ENCODE measurements around the gene CIP2A.

Gene CIP2A

DNA sequence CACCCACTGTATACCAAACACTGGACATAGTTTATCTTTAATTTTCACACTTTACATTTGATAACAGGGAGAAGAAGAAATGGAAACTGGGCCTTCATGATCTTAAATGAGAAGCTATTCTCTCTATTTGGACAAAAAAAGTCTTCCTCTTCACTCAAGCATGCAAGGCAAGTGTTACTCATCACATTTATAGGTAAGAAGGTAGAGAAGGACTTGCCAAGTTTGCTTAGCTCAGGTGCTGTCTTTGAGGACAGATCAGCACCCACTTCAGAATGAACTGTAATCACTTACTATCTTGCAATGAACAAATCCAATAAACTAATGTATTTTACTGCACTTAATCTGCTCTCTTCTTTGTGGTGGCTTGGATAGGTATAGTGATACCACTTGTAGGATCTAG lies 77.7 kb downstream of the CIP2A start:
- H3K4me3 ChIP-seq (ENCODE audit: low read depth, low read length) = no peak overlapping the region

DNA sequence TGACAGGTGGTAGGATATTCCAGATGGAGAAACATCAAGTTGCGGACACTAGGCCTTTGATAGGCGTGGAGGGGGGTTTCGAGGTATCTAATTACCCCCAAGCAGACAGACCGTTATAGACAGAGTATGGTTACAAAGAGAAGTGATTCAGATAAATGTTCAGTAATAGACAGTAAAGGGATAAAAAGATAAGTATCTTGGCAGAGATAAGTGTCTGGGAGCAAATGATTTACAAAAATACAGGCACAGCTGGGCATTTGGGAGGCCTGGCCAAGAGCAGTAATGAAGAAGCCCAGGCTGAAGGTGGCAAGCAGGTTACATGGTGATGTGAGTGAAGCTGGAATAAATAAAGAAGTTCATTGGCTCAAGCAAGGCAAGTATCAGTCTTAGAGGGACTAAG lies 78.2 kb downstream of the CIP2A start:
- H3K4me3 ChIP-seq (ENCODE audit: low read depth, low read length) = no peak overlapping the region

DNA sequence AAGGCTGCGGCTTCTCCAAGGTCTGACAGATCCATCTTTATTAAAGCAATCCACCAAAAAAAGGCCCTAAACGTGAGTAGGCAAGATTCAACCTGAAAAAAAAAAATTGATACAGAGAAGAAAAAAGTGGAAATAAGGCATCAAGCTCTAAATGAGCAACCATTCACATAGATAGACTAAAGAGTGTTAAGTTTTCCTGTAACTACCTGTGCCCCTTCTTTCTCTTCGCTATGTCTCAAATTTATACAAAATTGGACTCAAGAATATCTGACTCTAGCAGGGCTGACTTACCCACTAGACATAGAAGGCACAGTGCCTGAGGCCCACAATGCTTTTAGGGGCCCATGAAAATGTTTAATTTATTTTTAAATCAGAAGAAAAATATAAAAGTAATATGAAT lies 78.7 kb downstream of the CIP2A start, which contains the start of gene MYH15:
Gene MYH15, minus strand, starts transcription at position 101 of the 400 bp plus-strand sequence. Its CDS starts 66 bp downstream, at position 35.
- H3K4me3 ChIP-seq (ENCODE audit: low read depth, low read length) = no peak within 1 kb of the TSS

DNA sequence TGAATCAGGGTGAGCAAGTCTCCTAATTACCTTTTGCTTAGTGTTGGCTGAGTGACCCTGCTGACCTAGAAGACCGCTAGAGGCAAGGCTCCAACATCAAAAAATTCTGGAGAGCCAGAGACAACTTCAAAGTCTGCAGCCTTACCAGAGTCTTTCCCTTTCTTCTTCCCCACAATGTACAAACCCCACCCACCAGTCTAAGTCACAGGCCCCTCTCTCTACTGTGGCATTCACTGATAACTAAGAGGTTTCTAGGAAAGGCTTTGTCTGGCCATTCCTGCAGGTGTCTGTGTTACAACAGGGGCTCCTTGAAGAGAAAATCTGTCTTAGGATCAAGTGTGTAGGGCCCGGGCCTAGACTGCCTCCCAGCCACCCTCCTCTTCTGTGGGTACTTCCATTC lies 79.4 kb downstream of the CIP2A start:
- H3K4me3 ChIP-seq (ENCODE audit: low read depth, low read length) = no peak overlapping the region

DNA sequence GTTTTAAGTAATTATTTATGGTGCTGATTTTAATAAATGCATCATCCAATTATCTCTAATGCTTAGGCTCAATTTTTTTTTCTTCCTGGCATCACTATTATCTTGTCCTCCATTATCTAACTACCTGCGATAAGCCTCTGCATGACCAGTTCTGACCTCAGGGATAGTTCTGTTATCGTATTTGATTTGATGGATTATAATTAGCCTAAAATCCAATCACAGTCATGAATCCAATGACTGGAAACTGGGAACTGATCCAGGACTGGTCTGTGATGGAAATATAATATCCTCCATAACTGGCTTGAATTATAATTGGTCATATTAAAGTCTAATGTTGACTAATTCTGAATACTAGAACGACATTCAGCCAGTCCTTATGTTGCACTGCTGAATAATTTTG lies 80.0 kb downstream of the CIP2A start:
- H3K4me3 ChIP-seq (ENCODE audit: low read depth, low read length) = no peak overlapping the region

DNA sequence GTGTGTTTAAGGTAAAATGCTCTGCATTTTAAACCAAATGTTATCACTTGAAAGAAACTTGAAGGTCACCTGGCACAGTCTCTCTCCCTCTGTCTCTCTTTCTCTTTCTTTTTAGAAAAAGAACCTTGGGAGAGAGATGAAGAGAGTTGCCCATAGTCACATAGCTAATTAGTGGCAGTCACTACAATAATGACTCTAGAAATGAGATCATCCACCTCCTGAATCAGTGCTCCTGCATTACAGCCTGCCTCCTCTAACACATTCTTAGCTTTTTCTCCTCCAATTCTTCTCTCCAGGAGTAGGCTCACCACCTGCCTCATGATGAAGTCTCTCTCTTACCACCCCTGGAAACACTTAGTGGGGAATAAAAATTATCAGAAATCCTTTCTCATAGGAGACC lies 81.3 kb downstream of the CIP2A start:
- no peak overlapping the region for H3K4me3 ChIP-seq (ENCODE audit: low read depth, low read length)

DNA sequence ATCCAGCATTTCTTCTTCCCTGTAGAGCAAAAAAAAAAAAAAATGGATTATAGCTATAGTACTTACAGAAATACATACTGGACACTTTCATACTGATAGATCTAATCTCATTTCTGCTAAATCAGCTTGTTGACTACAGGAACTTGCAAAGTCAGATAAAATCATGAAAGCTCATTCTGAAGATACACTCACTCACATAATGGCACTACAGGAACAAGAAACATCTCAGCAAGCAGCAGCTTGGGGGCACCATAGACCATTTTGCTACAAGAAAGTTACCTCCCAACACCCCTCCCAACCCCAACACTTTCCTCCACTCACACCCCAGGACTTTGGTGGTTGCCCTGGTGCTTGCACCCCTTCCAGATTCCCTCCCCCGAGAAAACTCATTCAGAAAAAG lies 83.4 kb downstream of the CIP2A start:
- no peak overlapping the region for H3K4me3 ChIP-seq (ENCODE audit: low read depth, low read length)

DNA sequence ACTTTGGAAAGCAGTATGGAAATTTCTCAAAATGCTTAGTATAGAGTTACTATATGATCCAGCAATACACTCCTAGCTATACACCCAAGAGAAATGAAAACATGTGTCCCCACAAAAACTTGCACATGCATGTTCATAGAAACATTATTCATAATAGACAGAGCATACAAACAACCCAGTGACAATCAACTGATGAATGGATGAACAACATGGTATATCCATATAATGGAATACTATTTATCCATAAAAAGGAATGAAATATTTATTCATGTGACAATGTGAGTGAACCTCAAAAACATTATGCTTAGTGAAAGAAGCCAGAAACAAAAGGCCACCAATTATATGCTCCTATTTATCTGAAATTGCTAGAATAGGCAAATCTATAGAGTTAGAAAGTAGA lies 85.5 kb downstream of the CIP2A start:
- H3K4me3 ChIP-seq (ENCODE audit: low read depth, low read length) = no peak overlapping the region

DNA sequence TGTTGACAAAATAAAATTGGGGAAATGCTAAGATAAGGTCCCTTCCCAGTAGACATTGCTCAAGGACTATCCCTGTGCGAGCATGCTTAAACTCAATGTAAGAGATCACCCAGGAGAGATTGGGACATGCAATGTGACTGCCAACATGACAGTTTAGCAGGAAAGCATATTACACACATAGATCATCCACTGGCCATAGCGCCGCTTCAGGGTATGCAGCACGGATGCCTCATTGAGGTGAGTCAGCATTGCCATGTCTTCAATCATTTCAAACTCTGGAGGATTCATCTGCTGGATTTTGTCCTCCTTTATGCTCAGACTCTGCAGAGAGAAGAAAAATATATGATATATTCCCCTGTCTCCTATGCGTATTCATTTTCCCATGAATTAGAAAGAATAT lies 87.7 kb downstream of the CIP2A start:
- no peak overlapping the region for H3K4me3 ChIP-seq (ENCODE audit: low read depth, low read length)

DNA sequence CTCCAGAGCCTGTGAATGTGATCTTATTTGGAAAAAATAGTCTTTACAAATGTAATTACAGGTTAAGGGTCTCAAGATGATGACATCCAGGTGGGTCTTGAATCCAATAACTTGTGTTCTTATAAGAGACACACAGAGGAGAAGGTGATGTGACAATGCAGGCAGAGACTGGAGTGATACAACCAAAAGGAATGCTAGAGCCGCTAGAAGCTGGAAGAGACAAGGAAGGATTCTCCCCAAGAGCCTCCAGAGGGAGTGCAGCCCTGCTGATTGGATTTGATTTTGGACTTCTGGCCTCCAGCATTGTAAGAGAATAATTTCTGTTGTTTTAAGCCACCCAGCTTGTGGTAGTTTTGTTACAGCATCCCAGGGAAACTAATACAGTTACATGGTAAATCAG lies 88.5 kb downstream of the CIP2A start:
- H3K4me3 ChIP-seq (ENCODE audit: low read depth, low read length) = no peak overlapping the region
